ENCODE data around the gene SLF2. TPM values are rescaled to one million over a fixed set of nuclear protein-coding genes. Genes with fewer than 3 reads are reported as not detected.

SLF2 gene
- total and polyA plus RNA-seq, 2 of the 13 experiments (the other 11 are each of a cell fraction or from before 2014, with no cell fraction given): 12.2 to 48.1 TPM

GRCh38 chr10:100923580-100923979 is 10.8 kb downstream of the SLF2 start:
- in situ Hi-C loops (cut with HindIII; ENCODE audit: extremely low pct_ligation_motif_present, low pct_unique_long_range_greater_than_20kb) (loop anchor here (5.0 kb wide), 1 partner anchor 34 kb away; no protein-coding TSS in a partner anchor), intact Hi-C loops (cut with micrococcal nuclease; ENCODE audit: unreplicated experiment) (no loop called here)
- H4K20me1 ChIP-seq (ENCODE audit: insufficient read depth, low read length): no peaks in the 10 kb centered on the region
- no peaks in the 10 kb centered on the region for H3K4me1 ChIP-seq (ENCODE audit: insufficient read depth, low read length)
- DNase-seq (ENCODE audit: low spot score) (no peak), ATAC-seq (no peak), FAIRE-seq (no peak)
- POLR2A ChIA-PET: interaction anchor here (1.6 kb wide), 1 partner anchor 10 kb away, joined by 9 read pairs; the partner anchor contains the start of gene SLF2
- no TSS peak for BruUV-seq (replicated peaks)
- H3K9me3 ChIP-seq (ENCODE audit: low read length): no peaks in the 10 kb centered on the region
- peaks cover 10 to 51% of the 10 kb centered on the region in 2 experiments for H3K36me3 ChIP-seq (replicated peaks in 1 of 2; ENCODE audit: control insufficient read depth in 1 of 2, insufficient read depth in 2 of 2, low read length in 2 of 2)
- TF ChIP-seq MED8 (CRISPR knock-in tag; IDR thresholded peaks at IDR 0.05; ENCODE audit: insufficient replicate concordance) (no peak), TBP (CRISPR knock-in tag; IDR thresholded peaks at IDR 0.05) (no peak), SYNCRIP (IDR thresholded peaks at IDR 0.05; ENCODE audit: insufficient read depth, low read depth, low read length) (no peak), PCBP1 (IDR thresholded peaks at IDR 0.05; ENCODE audit: borderline replicate concordance, low read depth, low read length) (no peak), ELF3 (CRISPR knock-in tag; IDR thresholded peaks at IDR 0.05) (no peak), FOXP4 (CRISPR knock-in tag; IDR thresholded peaks at IDR 0.05) (no peak), SATB2 (CRISPR knock-in tag; IDR thresholded peaks at IDR 0.05) (no peak)
- TF ChIP-seq, protein P1, sequence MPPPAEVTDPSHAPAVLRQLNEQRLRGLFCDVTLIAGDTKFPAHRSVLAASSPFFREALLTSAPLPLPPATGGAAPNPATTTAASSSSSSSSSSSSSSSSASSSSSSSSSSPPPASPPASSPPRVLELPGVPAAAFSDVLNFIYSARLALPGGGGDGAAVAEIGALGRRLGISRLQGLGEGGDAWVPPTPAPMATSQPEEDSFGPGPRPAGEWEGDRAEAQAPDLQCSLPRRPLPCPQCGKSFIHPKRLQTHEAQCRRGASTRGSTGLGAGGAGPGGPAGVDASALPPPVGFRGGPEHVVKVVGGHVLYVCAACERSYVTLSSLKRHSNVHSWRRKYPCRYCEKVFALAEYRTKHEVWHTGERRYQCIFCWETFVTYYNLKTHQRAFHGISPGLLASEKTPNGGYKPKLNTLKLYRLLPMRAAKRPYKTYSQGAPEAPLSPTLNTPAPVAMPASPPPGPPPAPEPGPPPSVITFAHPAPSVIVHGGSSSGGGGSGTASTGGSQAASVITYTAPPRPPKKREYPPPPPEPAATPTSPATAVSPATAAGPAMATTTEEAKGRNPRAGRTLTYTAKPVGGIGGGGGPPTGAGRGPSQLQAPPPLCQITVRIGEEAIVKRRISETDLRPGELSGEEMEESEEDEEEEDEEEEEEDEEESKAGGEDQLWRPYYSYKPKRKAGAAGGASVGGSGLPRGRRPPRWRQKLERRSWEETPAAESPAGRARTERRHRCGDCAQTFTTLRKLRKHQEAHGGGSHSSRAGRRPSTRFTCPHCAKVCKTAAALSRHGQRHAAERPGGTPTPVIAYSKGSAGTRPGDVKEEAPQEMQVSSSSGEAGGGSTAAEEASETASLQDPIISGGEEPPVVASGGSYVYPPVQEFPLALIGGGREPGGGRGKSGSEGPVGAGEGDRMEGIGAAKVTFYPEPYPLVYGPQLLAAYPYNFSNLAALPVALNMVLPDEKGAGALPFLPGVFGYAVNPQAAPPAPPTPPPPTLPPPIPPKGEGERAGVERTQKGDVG (CRISPR knock-in tag; IDR thresholded peaks at IDR 0.05; ENCODE audit: borderline replicate concordance): no peak
- TF ChIP-seq, protein P2, sequence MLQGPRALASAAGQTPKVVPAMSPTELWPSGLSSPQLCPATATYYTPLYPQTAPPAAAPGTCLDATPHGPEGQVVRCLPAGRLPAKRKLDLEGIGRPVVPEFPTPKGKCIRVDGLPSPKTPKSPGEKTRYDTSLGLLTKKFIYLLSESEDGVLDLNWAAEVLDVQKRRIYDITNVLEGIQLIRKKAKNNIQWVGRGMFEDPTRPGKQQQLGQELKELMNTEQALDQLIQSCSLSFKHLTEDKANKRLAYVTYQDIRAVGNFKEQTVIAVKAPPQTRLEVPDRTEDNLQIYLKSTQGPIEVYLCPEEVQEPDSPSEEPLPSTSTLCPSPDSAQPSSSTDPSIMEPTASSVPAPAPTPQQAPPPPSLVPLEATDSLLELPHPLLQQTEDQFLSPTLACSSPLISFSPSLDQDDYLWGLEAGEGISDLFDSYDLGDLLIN (CRISPR knock-in tag; IDR thresholded peaks at IDR 0.05; ENCODE audit: borderline replicate concordance): no peak
- no peak overlapping the region for H3K4me3 ChIP-seq (replicated peaks in 1 of 3; ENCODE audit: insufficient read depth in 1 of 3, low read depth in 2 of 3, low read length in 3 of 3)
- CTCF ChIA-PET (ENCODE audit: low intra/inter-chr PET ratio, low total read pairs): no interaction called here
- H3K4me2 ChIP-seq (ENCODE audit: low read depth, low read length): no peak overlapping the region
- H3K27me3 ChIP-seq (ENCODE audit: control insufficient read depth in 1 of 2, insufficient read depth in 2 of 2, low read length in 2 of 2): no peaks in the 10 kb centered on the region
- no peaks in the 10 kb centered on the region for H3K79me2 ChIP-seq (ENCODE audit: insufficient read depth, low read length)
- no peak overlapping the region for H2AFZ ChIP-seq (ENCODE audit: low read length)
- no peak overlapping the region for H3K9ac ChIP-seq (ENCODE audit: insufficient read depth, low read depth, low read length)
- no peak overlapping the region for H3K27ac ChIP-seq (ENCODE audit: extremely low read length, insufficient read depth, low read length)

Measured in HepG2 (cell line).